Fibroblast of skin of abdomen (primary cell): ENCODE measurements around the gene DNAH17.
"Not testable (repeated sequence)": the region's sequence is repeated elsewhere in the genome, so short reads cannot be mapped to it uniquely, and the experiment has no call there.

Source experiments
- DNase-seq: peaks from one replicate; pipeline ENCODE4 v3.0.0-alpha.2; 2013

Gene DNAH17

GRCh38 chr17:78522031-78522809, 55.0 kb downstream of the DNAH17 start:
- DNase-seq = no peak

GRCh38 chr17:78517421-78517820, 59.8 kb downstream of the DNAH17 start:
- no peak for DNase-seq

GRCh38 chr17:78515480-78515879, 61.7 kb downstream of the DNAH17 start:
- DNase-seq = no peak

- no peak for DNase-seq
Observed at GRCh38 chr17:78514521-78514920, 62.7 kb downstream of the DNAH17 start.

- DNase-seq = no peak
Observed at GRCh38 chr17:78512976-78513375, 64.2 kb downstream of the DNAH17 start.

GRCh38 chr17:78510141-78511075, 66.8 kb downstream of the DNAH17 start:
- no peak for DNase-seq

GRCh38 chr17:78507526-78507925, 69.7 kb downstream of the DNAH17 start:
- DNase-seq = no peak

- no peak for DNase-seq
Observed at GRCh38 chr17:78506454-78507309, 70.5 kb downstream of the DNAH17 start.

- no peak for DNase-seq
Observed at GRCh38 chr17:78504156-78504925, 72.9 kb downstream of the DNAH17 start.

GRCh38 chr17:78503388-78503787, 73.8 kb downstream of the DNAH17 start:
- not testable (repeated sequence) for DNase-seq

- DNase-seq = no peak
Observed at GRCh38 chr17:78502611-78503148, 74.5 kb downstream of the DNAH17 start.

- no peak for DNase-seq
Observed at GRCh38 chr17:78501241-78502036, 75.8 kb downstream of the DNAH17 start.

- no peak for DNase-seq
Observed at GRCh38 chr17:78500806-78501205, 76.4 kb downstream of the DNAH17 start.

GRCh38 chr17:78499715-78500540, 77.3 kb downstream of the DNAH17 start:
- DNase-seq = no peak

GRCh38 chr17:78498848-78499247, 78.3 kb downstream of the DNAH17 start:
- no peak for DNase-seq

- DNase-seq = peak; percentile 73
Observed at GRCh38 chr17:78497115-78497540, 80.1 kb downstream of the DNAH17 start.

GRCh38 chr17:78496311-78496710, 80.9 kb downstream of the DNAH17 start:
- no peak for DNase-seq

- no peak for DNase-seq
Observed at GRCh38 chr17:78495634-78496033, 81.6 kb downstream of the DNAH17 start.

- no peak for DNase-seq
Observed at GRCh38 chr17:78494696-78495330, 82.4 kb downstream of the DNAH17 start.
